WTC11 (cell line): ENCODE measurements around the gene DPH1. TPM values are rescaled to one million over a fixed set of nuclear protein-coding genes. Genes with fewer than 3 reads are reported as not detected.

Experiments used
- ATAC-seq: fragments of 200-7000 bp; cut with Tn5 transposase; 2 replicates; pipeline ENCODE4 v1.10.0; 2021; ENCODE audit warnings: mild to moderate bottlenecking, moderate library complexity
- CTCF ChIA-PET: fragments of 300-600 bp; sonication (Branson Sonifier 250); formaldehyde crosslinking; loops from one replicate; lab custom pipeline; 2021; ENCODE audit warnings: antibody characterized with exemption; lab: Charles Lee
- POLR2A ChIA-PET: fragments of 350-600 bp; sonication (Branson Sonifier 250); formaldehyde crosslinking; loops from one replicate; lab custom pipeline; 2021; ENCODE audit warnings: antibody characterized with exemption; lab: Charles Lee
- DNase-seq: peaks from one replicate; pipeline ENCODE4 v3.0.0; 2021; ENCODE audit warnings: low spot score
- H3K27ac Mint-ChIP-seq: 2 replicates; pipeline ENCODE4 v1.8.0; 2021; ENCODE audit warnings: mixed read lengths
- H3K27me3 Mint-ChIP-seq: 2 replicates; pipeline ENCODE4 v1.8.0; 2021; ENCODE audit warnings: low read depth, mild to moderate bottlenecking, moderate library complexity, mixed read lengths
- H3K36me3 Mint-ChIP-seq: 2 replicates; pipeline ENCODE4 v1.8.0; 2021; ENCODE audit warnings: mixed read lengths
- H3K4me1 Mint-ChIP-seq: 2 replicates; pipeline ENCODE4 v1.8.0; 2022; ENCODE audit warnings: mixed read lengths
- H3K4me3 Mint-ChIP-seq: 2 replicates; pipeline ENCODE4 v1.8.0; 2021; ENCODE audit warnings: mild to moderate bottlenecking, moderate library complexity, mixed read lengths
- H3K9me3 Mint-ChIP-seq: 2 replicates; pipeline ENCODE4 v1.8.0; 2021; ENCODE audit warnings: mixed read lengths
- AR ChIP-seq: fragments of 250-450 bp; sonication (Bioruptor Pico); IDR thresholded peaks from 2 replicates; pipeline ENCODE4 v1.9.0; 2021; ENCODE audit warnings: mild to moderate bottlenecking
- ATF6 ChIP-seq: sonication (generic); formaldehyde crosslinking; IDR thresholded peaks from 2 replicates; pipeline ENCODE4 v1.8.1; 2023; ENCODE audit warnings: mild to moderate bottlenecking, missing genetic modification reagents
- CBFB ChIP-seq: sonication (generic); formaldehyde crosslinking; IDR thresholded peaks from 2 replicates; pipeline ENCODE4 v1.8.1; 2022; ENCODE audit warnings: mild to moderate bottlenecking, low read depth, missing genetic modification reagents
- E2F5 ChIP-seq: sonication (generic); formaldehyde crosslinking; IDR thresholded peaks from 2 replicates; pipeline ENCODE4 v1.8.1; 2022; ENCODE audit warnings: mild to moderate bottlenecking, moderate library complexity, missing genetic modification reagents
- ETV6 ChIP-seq: sonication (generic); formaldehyde crosslinking; IDR thresholded peaks from 2 replicates; pipeline ENCODE4 v1.8.1; 2022; ENCODE audit warnings: mild to moderate bottlenecking, missing genetic modification reagents
- HMGXB4 ChIP-seq: sonication (generic); formaldehyde crosslinking; IDR thresholded peaks from 2 replicates; pipeline ENCODE4 v1.8.1; 2023; ENCODE audit warnings: mild to moderate bottlenecking, moderate library complexity, missing genetic modification reagents
- IRF1 ChIP-seq: sonication (generic); formaldehyde crosslinking; IDR thresholded peaks from 2 replicates; pipeline ENCODE4 v1.8.0; 2023; ENCODE audit warnings: missing genetic modification reagents
- SOX15 ChIP-seq: fragments of 250-450 bp; sonication (Bioruptor Pico); IDR thresholded peaks from 2 replicates; pipeline ENCODE4 v1.9.0; 2021; ENCODE audit warnings: mild to moderate bottlenecking
- ZBTB21 ChIP-seq: sonication (generic); formaldehyde crosslinking; IDR thresholded peaks from 2 replicates; pipeline ENCODE4 v1.8.1; 2023; ENCODE audit warnings: mild to moderate bottlenecking, missing genetic modification reagents, borderline replicate concordance
- ZMAT4 ChIP-seq: fragments of 250-450 bp; sonication (Bioruptor Pico); IDR thresholded peaks from 2 replicates; pipeline ENCODE4 v1.9.0; 2021; ENCODE audit warnings: mild to moderate bottlenecking
- ZNF138 ChIP-seq: sonication (generic); formaldehyde crosslinking; conservative IDR thresholded peaks from 2 replicates; pipeline ENCODE4 v1.8.1; 2022; ENCODE audit warnings: mild to moderate bottlenecking, moderate library complexity, missing genetic modification reagents
- ZNF232 ChIP-seq: sonication (generic); formaldehyde crosslinking; IDR thresholded peaks from 2 replicates; pipeline ENCODE4 v1.8.0; 2022; ENCODE audit warnings: mild to moderate bottlenecking, missing genetic modification reagents
- ZNF416 ChIP-seq: fragments of 250-450 bp; sonication (Bioruptor Pico); IDR thresholded peaks from 2 replicates; pipeline ENCODE4 v1.9.0; 2021; ENCODE audit warnings: mild to moderate bottlenecking, inconsistent platforms
- ZNF425 ChIP-seq: fragments of 250-450 bp; sonication (Bioruptor Pico); conservative IDR thresholded peaks from 2 replicates; pipeline ENCODE4 v1.9.0; 2021; ENCODE audit warnings: mild to moderate bottlenecking
- ZNF671 ChIP-seq: fragments of 250-450 bp; sonication (Bioruptor Pico); IDR thresholded peaks from 2 replicates; pipeline ENCODE4 v1.8.0; 2021; ENCODE audit warnings: mild to moderate bottlenecking
- ZSCAN18 ChIP-seq: fragments of 250-450 bp; sonication (Bioruptor Pico); IDR thresholded peaks from 2 replicates; pipeline ENCODE4 v2.1.2; 2022; ENCODE audit warnings: mild to moderate bottlenecking, moderate library complexity
- total RNA-seq: library from RNA; stranded (reverse); gene quantifications from 3 replicates; pipeline ENCODE4 v1.2.3, GENCODE V29; 2021

The DPH1 gene
- total RNA-seq, 1 experiment from 2014 or later: 43.2 TPM

- Mint-ChIP-seq H3K36me3 (no peaks in the 10 kb centered on the region), H3K4me3 (no peak overlapping the region), H3K27ac (no peak overlapping the region), H3K4me1 (peaks cover 19% of the 10 kb centered on the region), H3K9me3 (no peaks in the 10 kb centered on the region), H3K27me3 (peaks cover 25% of the 10 kb centered on the region)
- ATAC-seq: no peak
- no peak for DNase-seq
- CTCF ChIA-PET: no interaction called here
- POLR2A ChIA-PET: no interaction called here
- TF ChIP-seq ZNF671 (CRISPR knock-in tag) (no peak), IRF1 (no peak), ATF6 (no peak), ZNF425 (CRISPR knock-in tag) (no peak), SOX15 (CRISPR knock-in tag) (no peak), ZNF232 (CRISPR knock-in tag) (no peak), ZBTB21 (CRISPR knock-in tag) (no peak), AR (CRISPR knock-in tag) (no peak), E2F5 (no peak), ZNF138 (CRISPR knock-in tag) (no peak), ETV6 (no peak), ZSCAN18 (no peak), ZNF416 (CRISPR knock-in tag) (no peak), ZMAT4 (CRISPR knock-in tag) (no peak), CBFB (no peak), HMGXB4 (no peak)
Observed at GRCh38 chr17:2009737-2010136, 20.2 kb upstream of the DPH1 start.
